HG03439 (cell line): ENCODE measurements around the gene RTN4R.

Experiments
- ATAC-seq: cut with Tn5 transposase; IDR thresholded peaks from one replicate; pipeline ENCODE4 v1.9.1; 2021; ENCODE audit warnings: mild to moderate bottlenecking, moderate library complexity; ENCODE audit not compliant: unreplicated experiment

The RTN4R gene

DNA sequence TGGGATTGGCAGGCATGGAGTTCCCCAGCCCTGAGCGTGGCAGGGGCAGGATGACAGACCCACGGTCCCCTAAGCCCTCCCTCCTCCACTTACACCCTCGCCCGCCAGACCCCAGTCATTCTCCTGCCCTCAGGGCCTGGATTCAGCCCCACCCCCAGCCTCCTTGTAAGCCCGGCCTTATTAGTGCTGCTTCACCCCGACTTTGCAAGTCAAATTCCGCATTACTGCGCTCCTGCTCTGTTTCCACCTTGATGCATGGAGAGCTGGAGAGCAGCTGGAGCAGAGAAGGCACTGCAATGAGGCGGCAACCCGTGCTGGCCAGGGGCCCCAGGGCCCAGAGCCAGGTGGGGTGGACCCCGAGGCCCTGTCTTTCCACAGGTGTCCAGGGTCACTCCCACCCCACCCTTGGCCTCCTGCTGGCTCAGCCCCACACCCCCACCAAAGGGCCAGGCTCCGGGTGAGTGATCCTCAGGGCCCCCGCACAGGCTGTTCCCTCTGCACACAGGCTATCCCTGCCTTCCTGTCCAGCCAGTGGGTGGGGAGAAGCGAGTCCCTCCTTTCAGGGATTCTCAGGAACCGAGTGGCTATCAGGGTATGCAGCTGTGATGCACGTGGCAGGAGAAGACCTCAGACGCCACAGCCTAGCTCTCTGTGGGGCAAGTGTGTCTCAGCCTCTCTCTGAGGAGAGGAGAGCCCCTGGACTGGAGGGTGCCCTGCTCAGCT, 36.4 kb downstream of the RTN4R start:
- no peak for ATAC-seq

DNA sequence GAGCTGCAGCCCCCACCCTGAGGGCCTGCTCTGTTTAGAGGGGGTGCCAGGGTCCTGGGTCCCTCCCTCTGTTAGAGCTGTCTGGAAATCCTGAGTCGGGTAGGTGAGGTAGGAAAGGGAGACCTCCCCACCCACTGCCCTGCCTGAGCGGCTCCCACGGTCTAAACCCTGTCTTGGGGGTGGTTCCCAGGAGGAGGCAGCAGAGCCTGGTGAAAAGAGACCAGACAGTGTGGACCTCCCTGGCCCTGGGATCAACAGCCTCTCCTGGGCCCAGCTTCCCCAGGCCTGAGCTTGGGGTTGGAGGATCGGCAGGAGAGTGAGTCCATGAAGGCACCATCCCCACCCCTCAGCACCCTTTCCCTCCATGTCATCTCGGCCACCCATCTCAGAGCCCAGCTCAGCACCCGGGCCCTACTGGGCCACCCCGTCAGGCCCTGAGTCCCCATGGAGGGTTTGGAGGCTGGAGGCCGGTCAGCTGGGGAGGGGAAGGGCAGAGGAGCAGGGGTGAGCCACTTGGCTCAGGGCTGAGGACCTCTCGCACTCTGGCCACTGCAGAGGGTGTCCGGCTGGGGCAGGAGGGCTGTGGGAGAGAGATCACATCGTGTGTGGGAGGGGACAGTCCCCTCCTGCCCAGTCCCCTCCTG, 37.2 kb downstream of the RTN4R start:
- ATAC-seq: no peak

DNA sequence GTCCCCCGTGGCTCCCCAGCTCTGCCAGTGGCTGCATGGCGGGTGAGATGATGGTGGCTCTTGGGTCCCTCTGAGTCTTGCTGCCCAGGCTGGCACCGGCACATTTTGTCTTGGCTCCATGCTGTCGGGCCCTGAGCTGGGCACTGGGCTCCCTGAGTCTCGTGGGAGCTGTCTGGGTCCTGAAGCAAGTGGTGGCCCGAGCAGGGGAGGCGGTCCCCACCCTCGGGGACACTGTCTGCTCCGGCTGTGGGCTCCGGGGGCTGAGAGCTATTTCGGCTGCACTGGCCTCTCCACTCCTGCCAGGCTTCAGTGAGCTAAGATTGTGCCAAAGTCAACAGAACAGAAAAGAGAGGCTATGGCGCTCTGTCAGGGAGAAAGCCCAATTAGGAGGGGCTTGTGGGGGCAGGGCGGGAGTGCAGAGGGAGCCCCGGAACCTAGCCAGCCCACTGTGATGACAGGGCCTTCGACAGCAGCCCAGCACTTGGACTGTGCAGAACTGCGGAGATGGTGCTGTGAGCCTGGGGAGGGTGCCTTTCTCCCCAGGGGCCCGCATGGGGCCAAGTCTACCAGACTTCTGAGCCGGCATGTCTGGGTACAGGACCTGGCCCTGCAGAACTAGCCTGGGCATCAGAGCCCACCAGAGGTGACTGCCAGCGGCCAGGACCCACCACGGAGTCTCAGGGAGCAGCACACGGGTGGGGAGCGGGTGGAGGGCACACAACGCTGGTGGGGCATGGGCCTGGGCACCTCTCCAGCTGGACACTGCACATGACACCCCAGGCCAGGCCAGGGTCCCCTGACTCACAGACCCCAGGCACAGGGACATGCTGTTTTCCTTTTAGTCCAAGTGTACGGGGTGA, 38.0 kb downstream of the RTN4R start:
- no peak for ATAC-seq

DNA sequence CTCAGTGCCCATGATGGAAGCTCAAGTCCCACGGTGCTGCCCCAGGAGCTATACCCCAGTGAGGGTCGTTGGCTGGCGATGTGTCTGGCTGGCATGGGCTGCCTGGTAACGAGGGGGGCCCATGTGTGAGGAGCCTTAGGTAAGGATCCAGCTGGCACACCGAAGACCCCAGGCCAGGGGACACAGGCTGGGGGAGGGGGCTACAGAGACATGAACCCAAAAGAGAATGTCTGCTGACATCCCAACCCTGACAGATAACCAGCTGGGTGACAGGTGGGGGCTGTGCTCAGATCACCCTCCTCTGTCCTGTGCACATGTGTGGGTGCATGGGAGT, 39.2 kb downstream of the RTN4R start:
- ATAC-seq: no peak

DNA sequence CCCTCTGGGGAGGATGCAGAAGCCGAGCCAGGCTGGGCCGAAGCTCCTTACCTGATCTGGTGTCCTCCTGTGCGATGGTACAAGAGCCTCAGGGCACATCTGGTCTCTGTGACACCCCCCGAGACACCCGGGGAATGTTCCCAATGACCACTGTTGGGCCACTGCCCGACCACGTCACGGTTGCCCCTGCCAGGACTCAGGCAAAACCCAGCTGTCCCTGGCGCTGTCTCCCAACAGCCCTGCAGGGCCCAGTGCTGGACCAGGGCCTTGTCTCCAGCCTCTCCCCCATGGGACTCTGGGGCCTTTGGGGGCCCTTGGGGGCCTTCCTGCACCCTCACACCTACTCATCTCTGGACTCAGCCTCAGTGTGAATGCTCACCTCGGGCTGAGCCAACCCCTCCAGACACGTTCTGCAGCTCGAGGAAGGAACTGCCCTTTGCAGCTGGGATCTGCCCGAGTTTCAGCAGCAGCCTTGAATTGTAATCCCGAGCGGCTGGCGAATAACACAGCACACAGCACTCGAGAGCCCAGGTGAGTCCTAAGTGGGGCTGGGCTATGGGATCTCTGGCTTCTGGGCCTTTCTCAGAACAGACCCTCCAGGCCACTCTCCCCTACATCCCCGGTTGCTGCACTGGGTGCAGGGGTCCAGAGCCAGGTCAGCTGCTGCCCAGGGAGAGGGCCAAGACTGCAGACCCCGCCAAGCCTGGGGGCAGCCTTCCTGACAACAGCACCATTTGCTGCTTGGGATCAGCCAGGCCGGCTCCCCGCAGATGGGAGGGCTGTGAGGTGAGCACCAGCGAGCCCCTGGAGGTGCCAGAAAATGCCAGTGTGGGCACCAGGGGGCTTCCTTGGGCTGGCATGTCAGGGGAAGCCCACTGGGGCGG, 39.8 kb downstream of the RTN4R start:
- no peak for ATAC-seq

DNA sequence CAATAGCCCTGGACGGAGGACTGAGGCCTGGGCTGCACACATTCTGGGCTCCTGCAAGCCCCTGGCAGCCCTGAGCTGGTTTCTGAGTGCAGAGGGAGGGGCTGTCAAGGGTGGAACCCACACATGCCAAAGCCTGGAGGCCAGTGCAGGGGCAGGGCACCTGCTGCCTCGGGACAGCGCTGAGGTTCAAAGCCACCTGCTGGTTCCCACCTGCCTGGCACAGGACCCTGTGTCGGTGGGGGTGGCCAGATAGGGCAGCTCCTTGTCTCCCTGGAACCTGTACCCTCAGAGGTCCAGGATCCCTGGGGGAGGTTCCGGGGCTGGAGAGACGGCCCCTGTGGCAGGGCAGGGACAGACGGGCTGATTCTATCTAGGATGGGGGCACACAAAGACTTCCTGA, 40.8 kb downstream of the RTN4R start:
- ATAC-seq: no peak

DNA sequence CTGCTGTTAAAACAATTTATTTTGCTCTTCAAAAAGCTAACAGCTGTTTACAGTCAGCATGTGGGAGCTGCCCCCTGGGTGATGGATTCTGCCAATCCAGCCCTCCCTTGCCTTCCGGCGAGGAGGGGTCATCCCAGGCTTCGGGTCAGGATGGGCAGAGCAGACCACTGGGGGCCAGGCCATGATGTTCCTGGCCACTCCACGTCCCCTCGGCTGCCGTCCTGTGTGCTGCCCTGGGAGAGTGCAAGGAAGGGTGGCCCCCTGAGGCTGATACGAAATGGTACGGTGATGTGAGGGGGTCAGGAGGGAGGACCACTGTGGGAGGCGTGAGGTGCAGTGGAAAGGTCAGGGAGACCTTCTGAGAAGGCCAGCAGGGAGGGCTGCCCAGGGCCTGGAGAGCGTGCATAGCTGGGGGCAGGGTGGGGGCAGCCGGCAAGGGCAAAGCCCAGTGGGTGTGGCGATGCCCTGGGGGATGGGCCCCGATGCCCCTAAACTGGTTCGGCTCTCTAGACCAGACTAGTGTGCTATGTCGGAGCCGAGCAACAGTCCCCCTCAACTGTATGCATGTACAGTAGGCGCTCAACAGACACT, 41.3 kb downstream of the RTN4R start:
- no peak for ATAC-seq

DNA sequence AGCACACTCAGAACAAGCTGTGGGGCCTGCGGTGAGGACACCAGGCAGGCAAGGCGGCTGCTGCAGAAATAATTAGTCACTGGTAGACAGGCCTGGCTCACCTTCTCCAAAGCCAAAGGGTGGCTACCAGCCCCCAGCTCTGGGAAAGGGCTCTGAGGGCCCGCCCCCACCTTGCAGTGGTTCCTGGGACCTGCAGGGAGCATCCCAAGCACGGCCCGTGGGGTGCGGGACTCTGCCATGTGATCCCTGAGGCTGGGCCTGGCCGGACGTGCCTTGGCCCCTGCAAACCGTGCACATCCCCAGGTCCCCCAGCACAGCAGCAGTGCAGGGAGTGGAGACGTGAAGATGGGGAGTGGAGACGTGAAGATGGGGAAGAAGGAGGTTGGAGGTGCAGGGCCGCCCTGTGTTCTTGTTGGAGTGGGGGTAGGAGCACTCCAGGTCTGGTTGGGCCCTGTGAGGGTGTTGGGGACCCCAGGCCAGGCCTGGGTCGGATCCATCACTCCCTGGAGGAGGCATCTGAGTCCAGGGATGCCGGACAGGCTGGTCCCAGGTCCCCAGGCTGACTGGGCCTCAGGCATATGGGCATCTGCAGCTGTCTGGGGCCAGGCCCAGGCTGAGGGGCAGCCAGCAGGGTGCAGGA, 41.9 kb downstream of the RTN4R start:
- ATAC-seq: no peak

DNA sequence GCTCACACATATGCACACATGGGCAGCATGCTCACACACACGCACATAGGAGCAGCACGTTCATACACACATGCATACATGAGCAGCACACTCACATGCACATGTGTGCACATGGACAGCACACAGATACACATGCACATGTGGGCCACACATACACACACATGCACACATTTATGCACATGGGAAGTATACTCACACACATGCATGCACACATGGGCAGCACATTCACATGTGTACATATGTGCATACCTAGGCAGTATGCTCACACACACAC, 42.5 kb downstream of the RTN4R start:
- ATAC-seq: no peak

DNA sequence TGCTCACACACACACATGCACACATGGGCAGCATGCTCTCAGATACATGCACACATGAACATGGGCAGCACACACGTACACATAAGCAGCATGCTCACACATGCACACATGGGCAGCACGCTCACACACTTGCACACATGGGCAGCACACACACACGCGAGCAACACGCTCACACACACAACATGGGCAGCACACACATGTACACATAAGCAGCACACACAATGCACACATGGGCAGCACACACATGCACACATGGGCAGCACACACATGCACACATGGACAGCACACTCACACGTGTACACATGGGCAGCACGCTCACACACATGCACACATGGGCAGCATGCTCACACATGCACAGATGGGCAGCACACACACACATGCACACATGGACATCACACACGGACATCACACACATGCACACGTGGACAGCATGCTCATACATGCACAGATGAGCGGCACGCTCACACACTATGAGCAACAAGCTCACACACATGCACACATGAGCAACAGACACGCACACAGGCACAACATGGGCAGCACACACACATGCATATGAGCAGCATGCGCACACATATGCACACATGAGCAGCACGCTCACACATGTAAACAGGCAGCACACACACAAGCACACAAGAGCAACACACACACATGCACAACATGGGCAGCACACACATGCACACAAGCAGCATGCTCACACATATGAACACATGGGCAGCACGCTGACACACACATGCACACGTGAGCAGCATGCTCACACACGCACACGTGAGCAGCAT, 43.0 kb downstream of the RTN4R start:
- no peak for ATAC-seq

DNA sequence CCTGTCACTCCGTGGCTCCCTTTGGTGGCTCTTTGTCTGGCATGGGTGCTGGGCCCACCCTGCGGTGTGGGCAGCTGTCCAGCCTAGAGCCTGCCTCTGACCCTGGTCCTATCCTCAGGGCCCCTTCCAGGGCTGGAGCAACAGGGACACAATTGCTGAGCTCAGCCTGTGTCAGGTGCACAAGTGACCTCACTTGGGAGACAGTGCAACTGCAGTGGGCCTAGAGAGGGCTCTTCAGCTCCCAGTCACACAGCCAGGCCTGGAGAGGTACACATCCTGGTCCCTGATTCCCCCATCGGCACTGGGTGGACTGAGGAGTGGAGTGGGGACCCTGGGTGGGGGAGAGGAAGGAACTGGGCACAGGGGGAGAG, 43.9 kb downstream of the RTN4R start:
- no peak for ATAC-seq

DNA sequence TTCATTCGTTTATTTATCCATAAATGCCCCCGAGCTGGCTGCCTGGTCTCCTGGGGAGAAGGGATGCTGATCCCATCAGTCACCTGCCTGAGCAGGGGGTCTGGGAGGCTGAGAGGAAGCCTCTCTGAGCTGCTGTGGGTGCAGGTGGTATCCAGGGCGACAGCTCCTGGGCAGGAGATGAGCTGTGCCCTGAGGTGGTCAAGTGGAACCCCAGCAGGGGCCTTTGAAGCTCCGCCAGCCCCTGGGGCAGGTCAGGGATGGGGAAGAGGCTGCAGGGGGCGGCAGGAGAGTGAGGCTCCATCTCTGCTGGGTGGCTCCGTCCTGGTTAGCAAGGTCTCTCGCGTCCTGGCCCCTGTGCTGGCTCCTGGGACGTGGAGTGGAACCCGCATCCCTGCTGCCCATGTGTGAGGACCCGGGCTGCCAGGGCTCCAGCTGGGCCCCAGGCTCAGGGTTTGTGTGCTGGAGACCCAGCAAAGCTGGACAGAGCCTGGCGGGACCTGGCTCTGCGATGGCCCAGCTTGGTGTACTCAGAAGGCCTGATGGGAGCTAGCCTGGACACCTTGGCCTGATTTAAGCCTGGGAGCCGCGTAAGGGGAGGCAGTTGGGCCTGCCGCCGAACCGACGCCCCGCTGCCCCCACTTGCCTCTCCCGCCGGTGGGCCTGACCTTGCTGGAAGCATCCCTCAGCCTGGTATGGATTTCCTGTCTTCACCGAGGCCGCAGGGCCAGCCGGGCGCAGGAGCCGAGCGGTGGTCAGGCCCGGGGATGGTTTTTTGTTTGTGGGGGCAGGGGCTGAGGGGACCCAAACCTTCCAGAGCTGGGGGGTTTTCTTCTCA, 44.5 kb downstream of the RTN4R start:
- ATAC-seq: no peak

DNA sequence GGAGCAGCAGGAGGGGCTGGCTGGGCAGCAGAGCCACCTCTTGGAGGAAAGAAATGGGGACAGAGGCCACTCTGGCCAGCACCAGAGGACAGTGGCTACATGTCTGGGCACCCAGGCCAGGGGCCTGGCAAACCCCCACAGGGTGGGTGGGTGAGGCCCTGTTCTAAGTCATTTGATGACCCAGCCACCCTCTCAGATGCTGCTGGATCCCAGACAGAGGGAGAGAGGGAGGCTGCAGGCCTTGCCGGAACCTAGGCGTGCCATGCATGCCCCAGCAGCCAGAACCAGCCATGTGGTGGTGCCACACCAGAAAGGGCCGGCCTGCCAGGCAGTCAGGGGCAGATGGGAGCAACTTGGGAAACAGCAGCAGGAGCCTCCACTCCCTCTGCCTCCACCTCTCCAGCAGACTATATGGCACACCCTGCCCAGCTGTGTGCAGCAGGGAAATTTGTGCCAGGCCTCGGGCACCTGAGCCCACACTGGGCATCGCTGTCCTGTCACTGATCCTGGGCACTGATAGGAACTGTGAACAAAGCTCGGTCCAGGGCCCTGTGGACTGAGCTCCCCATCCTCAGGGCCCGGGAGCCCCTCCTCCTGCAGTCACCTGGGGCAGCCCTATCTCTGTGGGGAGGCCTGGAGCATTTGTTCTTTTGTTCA, 45.2 kb downstream of the RTN4R start:
- no peak for ATAC-seq

DNA sequence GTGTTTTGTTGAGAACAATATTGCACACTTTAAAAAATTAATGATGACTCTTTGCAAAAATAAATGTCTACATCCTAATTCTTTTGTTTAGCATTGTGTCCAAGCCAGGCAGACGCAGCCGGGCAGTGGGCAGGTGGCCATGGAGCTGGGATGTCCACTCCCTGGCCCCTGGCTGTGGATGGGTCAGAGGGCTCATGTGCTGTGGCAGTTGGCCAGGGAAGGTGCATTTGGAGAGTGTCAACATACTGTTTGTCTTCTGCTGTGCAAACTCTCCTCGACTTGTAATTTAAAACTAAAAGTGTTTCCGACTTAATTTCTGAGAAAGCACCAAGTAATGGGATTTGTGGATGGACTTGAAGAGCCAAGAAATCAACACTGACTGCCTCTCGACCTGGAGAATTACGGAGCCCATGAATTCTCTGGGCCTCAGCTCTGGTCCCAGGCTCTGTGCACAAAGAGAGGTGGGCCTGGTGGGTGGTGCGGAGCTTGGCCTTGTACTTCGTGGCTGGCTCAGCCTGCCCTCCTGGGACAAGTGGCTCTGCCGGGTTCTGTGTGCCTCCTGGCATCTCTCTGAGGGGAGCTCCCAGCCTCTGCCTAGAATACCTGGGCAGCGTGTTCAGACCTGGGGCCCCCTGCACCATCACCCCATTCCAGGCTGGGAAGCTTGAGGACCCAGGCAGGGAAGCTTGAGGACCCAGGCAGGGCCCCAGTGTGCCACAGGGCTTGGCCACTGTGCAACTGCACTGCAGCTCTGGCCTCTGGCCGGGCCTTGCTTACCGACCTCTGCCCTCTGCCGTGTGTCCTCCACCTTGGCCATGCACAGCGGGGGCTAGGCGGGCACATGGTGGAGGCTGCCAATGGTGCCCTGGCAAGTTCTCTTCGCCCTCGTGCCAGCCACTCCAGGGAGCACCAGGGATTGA, 46.4 kb downstream of the RTN4R start:
- no peak for ATAC-seq

DNA sequence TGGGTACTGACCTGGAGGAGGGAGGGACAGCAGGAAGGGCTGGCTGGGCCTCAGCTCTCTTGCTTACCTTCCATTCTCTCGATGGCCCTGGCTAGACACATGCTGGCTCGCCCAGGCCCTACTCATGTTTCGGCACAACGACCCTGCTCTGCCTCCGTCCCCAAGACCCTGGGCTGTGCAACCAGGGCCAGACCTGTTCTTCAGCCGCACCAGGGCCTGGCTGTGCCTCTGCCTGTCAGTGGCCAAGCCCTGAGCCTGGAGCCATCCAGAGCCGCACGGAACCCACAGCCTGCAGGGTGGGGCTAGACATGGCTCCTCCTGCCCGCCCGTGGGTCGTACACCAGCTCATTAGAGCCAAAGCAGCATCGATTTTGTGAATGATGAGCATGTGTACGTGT, 47.5 kb downstream of the RTN4R start:
- no peak for ATAC-seq

DNA sequence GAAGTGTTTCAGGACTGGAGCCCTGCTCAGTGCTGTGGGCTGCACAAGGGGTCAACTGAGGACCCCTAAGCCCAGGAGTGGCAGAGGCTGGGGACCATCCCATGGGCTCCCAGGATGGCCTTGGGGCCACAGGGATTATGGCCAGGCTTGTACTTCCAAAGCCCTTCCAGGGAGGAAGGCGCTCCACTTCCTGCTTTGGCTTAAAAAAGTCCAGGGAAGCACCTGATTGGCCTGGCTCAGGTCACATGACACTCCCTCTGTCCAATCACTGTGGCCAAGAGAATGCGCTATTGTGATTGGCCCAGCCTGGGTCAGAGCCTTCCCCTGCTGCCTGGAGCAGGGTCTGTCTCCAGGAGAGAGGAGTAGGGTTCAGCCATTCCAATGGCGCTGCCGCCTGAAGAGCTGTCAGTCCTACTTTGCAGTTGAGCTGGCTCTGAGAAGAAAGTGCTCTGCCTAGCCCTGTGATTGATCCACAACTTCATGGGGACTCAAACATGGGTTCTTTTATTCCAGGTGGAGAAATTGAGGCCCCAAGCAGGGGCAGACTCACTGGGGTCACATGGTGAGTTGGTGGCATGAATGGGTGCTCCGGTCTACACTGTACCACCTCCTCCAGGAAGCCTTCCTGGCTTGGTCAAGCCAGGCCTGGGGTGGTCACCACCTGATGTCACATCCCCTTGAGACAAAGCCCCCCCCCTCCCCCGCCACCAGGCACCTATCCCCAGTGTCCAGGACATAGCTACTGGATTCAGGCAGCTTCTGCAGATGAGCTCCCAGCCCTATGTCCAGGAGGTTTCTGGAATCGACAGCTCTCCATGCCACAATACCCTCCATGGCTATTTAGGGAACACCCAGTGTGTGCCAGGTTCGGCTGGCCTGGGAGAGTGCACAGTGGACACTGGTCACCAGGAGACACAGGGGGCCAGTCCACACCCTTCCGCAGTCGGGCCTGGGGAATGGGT, 48.2 kb downstream of the RTN4R start:
- no peak for ATAC-seq
